Inflammatory macrophage treated with lipopolysaccharide for 1 hour (primary cell): ENCODE results near the gene FBXO34.
"Not testable (repeated sequence)": the region's sequence is repeated elsewhere in the genome, so short reads cannot be mapped to it uniquely, and the experiment has no call there.

ENCODE experiments used
- DNase-seq, 2 donors: peaks; one replicate each; pipeline ENCODE4 v3.0.0-alpha.2; 2020 to 2022

Gene FBXO34

DNA sequence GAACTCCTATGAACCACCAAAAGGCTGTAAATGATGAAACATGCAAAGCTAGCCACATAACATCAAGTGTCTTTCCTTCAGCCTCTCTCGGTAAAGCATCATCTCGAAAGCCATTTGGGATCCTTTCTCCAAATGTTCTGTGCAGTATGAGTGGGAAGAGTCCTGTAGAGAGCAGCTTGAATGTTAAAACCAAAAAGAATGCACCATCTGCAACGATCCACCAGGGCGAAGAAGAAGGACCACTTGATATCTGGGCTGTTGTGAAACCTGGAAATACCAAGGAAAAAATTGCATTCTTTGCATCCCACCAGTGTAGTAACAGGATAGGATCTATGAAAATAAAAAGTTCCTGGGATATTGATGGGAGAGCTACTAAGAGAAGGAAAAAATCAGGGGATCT is 79.2 kb downstream of the FBXO34 start:
- no peak for DNase-seq

DNA sequence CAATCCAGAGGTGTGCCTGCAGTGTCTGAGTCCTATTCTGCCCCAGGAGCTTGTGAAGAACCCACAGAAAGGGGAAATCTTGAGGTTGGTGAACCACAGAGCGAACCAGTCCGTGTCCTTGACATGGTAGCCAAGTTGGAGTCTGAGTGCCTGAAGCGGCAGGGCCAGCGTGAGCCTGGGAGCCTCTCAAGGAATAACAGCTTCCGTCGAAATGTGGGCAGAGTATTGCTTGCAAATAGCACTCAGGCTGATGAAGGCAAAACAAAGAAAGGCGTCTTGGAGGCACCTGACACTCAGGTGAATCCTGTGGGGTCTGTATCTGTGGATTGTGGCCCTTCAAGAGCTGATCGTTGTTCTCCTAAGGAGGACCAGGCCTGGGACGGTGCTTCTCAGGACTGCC is 79.9 kb downstream of the FBXO34 start:
- no peak for DNase-seq

DNA sequence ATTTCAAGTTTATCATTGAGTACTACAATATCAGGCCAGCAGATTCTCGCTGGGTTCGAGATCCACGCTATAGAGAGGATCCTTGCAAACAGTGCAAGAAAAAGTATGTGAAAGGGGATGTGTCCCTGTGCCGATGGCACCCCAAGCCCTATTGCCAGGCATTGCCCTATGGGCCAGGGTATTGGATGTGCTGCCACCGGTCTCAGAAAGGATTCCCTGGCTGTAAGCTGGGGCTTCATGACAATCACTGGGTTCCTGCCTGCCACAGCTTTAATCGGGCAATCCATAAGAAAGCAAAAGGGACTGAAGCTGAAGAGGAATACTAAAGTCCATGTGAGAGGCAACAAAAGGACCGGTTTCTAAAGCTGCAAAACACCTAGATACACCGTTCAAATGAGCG is 81.0 kb downstream of the FBXO34 start:
- DNase-seq: no peak

DNA sequence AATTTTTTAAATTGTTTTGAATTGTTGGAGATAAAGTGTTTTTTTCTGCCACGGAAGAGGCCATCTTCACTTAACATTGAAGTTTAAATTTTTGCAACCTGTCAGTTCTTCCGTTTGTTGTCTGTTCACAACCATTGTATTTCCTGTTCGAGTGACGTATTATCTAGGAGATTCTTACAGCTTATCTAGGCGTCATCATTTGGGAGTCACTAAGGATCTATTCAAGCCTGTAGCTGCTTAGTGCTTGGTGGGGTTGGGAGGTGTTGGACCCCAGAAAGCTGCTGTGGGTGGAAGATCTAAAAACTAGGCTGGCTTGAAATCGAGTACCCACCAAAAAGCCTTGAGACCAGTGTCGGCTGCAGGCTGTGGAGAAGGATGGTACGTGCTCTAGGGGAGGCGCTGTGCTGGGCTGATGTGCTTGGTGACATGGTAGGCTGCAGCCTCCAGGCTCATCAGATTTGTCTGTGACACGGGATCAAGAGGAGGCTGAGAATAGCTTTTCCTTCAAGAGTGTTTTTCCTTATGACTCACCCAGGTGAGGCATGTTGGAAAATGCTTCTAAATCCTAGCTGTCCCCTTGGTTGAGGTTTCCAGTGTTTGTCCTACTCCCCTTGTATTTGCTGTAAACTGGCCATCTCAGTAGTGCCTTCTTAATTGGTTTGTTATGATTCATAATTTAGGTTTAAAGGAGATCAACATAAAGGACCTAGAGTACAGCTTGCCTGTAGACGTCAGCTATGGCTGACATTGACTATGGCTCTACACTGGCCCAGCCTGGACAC is 82.7 kb downstream of the FBXO34 start:
- DNase-seq: no peak

DNA sequence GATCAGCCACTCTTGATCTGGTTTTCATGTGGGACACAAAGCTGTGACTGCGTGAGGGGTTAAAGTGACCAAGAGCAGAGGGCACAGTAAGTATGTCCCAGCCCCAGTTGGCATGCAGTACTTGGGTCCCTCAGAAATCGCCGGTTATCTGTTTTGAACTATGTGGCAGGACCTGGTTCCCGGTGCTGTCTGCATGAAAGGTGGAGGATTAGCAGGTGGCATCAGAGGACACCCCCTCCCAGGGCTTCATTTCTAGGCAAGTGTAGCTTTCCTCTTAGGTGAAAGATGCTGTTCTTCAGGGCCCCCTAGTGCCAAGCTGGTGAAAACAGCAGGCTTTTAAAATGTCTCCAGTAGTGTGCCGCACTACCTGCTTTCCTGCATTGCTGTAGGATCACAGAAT is 83.3 kb downstream of the FBXO34 start:
- DNase-seq: peak in 1 of 2 donors; percentile 44

DNA sequence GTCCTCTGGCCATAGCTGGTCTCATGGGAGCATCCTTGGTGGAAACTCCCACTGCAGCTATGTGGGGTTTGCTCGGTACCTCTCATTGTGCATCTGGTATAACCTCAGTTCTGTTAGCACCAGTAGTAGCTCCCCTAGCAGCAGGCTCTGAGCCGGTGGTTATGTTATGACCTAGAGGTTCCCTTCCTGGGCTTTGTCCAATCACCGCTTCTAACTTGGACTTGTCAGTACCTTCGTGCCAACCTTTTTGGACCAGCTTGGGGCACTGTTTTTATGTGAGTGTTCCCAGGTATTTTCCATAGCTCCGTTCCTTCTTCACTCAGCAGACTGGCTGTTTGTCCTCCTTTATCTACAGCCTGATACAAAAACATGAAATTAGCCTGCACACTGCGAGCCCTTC is 84.7 kb downstream of the FBXO34 start:
- no peak for DNase-seq

DNA sequence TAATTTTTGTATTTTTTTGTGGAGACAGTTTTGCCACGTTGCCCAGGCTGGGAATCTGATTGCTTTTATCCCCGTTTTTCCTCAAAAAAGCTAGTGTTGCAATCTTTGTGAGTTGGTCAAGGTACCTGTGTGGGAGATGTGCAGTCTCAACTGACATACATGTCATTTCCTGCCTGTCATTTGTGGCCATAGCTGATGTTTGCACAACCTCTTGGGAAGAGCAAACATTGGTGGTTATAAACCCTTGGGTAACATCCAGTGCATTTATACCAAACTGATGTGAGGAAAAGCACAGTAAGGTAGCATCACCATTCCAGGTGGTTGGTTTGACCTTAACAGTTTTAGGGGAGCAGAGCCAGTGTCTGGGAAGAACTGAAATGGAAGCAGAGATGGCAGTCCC is 85.7 kb downstream of the FBXO34 start:
- no peak for DNase-seq

DNA sequence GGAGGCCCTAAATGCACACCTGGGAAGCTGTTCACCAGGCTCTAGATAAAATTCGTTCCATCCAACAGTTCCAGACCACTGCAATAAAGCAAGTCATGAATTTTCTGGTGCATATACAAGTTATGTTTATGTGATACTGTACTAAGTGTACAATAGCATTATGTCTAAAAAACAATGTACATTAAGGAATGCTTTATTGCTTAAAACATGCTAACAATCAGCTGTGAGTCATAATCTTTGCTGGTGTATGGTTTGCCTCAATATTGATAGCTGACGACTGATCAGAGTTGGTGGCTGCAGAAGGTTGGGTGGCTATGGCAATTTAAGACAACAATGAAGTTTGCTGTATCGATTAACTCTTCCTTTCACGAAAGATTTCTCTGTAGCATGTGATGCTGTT is 88.1 kb downstream of the FBXO34 start:
- no peak for DNase-seq

DNA sequence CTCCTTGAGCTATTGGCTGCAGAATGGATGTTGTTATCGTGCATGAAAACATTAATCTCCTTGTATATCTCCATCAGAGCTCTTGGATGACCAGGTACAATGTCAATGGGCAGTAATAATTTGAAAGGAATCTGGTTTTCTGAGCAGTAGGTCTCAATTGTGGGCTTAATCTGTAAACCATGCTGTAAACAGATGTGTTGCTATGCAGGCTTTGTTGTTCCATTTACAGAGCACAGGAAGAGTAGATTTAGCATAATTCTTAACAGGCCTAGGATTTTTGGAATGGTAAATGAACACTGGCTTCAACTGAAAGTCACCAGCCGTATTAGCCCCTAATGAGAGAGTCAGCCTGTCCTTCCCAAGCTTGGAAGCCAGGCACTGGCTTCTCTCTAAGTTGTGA is 90.0 kb downstream of the FBXO34 start:
- no peak for DNase-seq

DNA sequence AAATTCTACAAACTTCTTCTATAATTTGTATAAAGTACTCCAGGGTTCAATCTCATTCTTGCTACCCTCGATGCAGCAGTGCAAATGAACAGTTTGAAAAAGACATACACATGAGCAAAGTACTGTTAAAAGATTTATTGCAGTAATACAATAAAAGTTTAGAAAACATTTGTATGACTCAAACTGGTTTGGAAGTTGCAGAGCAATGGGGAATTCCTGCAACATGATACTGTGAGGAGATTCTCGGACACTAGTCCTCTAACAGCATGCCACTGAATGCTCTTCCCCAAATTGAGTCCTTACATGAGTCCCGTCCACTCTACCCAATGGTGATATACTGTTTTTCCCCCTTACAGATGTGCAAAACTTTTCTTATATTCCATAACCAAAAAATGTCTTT is 95.0 kb downstream of the FBXO34 start:
- DNase-seq: no peak

DNA sequence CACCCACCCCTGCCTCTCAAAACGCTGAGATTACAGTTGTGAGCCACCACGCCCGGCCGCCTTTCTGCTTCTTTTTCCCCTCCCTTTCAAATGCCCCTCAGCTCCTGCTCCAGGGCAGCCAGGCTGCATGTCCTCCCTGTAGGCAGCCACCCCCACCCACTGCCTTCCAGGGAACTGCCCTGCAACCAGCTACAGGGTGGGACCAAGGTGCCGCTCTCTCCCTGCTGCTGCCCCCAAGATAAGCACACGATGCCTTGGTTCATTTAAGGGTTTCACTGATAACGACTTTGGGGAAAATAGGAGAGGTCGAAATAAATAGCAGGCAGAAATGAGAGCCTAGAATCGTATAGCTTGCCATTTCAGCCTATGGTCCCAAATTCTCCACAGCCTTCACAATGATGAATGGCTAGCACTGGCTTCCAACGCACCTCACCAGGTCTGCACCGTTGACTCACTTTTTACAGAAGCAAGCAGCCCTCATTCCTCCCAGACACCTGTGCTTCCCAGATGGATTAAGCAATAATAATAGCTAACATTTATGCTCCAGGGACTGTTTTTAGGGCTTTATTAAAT is 99.7 kb downstream of the FBXO34 start:
- DNase-seq: no peak

DNA sequence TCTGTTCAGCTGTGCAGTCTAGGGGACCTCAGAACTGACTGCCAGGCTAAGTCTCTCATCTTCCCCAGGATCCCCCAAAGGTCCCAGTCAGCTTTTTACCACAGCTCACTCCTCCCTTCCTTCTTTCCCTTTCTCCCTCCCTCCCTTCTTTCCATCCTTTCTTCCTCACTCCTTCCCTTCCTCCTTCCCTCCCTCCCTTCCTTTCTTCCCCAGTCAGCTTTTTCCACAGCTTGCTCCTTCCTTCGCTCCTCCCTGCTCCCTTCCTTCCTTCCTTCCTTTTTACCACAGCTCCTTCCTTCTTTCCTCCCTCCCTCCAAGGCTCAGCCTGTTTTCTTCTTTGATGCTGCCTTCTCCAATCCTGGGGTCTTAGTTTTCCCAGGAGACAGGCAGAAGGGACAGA is 101.2 kb downstream of the FBXO34 start:
- DNase-seq: no peak

DNA sequence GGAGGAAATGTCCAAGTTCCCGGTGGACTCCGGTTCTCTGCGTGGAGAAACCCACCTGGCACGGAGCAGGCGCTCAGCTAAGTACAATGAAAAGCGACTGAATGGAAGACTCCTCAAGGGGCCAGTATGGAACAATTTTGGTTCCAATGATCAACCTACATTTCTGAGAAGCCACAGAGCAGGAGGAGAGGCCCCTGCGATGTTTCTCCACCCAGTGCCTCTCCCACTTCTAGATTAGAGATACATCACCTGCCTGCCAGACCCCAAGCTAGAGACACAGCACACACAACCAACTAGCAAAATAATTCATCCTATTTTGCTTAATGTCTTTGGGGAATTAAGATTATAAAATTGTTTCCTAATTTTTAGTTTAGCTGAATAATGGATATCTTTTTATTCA is 101.6 kb downstream of the FBXO34 start:
- DNase-seq: no peak

DNA sequence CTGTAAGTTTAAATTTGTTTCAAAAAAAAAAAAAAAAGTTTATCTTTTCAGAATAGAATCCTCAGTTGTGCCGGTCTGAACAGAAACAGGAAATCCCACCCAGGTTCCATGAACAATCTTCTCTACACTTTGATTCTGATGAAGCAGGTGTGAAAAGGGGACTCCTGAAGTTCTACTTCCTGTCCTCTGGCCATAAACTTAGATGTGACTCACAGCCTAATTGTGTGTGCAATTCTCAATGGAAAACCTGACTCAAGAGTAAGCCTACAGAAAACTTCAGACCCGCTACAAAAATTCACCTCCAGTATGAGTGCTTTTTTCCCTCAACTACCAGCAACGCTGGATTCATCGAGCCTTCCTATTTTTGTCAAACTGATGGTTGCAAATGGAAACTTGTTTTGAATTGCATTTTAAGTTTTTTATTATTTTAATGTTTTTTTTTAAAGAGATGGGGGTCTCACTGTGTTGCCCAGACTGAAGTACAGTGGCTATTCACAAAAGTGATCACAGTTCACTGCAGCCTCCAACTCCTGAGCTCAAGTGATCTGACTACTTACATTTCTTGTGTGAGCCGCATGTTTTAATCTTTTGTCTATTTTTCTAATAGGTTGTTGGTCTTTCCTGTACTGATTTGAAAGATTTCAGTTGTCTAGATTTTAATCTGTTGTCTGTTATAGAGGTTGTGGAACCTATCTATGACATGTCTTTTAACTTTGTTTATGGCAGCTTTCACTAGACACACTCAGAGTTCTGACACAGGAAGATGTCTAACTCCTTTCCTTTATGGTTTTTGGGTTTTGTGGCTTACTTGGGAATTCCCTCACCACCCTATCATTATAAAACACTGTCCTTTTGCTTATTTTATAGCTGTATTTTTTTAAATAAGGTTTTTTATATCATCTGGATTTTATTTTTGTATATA is 102.8 kb downstream of the FBXO34 start:
- no peak for DNase-seq

DNA sequence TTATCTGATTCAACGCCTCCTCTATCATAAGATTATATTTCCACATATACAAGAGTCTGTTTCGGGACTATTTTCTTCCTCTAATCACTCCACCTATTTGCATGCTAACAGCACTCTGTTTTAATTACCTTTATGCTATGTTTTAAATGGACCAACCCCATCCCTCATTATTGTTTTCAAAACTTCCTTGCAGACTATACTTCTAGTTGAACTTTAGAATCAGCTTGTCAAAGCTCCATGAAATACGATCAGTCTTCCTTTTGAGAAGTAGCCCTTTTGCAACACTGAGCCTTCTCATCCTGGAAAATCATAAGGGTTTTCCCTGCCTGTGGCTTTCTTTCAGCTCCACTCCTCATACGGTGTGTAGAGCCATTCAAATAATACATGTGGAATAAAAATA is 103.5 kb downstream of the FBXO34 start:
- DNase-seq: no peak

DNA sequence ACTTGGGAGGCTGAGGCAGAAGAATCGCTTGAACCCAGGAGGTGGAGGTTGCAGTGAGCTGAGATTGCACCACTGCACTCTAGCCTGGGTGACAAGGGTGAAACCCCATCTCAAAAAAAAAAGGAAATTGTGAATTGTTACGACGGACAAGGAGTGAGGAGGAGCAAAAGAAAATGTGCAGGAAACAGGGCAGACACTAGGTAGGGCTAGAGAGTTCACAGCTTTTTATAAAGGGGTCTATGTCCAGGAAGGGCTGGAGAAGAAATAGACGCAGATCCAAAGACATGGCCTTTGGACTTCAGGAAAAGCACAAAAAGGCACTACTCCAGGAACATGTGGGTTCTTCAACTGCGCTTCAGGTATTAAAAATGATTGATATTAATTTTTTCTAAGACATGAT is 106.0 kb downstream of the FBXO34 start:
- no peak for DNase-seq

DNA sequence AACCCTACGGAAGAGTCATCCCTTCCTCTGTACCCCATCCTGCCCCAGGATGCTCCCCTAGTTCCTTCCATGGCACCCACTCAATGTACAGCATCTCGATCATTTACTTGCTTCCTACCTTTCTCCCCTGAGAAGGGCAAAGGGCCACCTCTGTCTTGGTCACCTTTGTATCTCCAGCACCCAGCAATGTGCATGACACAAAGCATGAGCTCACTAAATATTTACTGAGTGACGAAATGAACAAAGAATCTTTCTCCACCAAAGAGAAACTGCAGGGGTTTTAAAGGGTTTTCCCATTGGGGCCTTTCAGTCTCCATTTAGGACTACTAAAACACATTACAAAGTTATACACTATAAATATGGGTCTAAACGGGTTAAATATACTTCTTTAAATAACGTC is 109.8 kb downstream of the FBXO34 start:
- DNase-seq: peak in 1 of 2 donors; percentile 12

DNA sequence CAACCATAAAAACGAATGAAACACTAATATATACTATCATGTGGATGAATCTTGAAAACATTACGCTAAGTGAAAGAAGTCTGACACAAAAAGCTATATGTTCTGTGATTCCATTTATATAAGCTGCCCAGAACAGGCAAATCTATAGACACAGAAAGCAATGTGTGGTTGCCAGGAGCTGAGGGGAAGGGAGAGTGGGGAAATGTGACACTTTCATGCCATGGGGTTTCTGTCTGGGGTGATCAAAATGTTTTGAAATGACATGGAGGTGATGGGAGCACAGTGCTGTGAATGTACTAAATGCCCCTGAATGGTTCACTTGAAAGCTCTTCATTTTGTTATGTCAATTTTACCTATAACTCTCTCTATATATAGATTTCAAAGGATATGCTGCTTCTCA is 110.3 kb downstream of the FBXO34 start:
- DNase-seq: no peak

DNA sequence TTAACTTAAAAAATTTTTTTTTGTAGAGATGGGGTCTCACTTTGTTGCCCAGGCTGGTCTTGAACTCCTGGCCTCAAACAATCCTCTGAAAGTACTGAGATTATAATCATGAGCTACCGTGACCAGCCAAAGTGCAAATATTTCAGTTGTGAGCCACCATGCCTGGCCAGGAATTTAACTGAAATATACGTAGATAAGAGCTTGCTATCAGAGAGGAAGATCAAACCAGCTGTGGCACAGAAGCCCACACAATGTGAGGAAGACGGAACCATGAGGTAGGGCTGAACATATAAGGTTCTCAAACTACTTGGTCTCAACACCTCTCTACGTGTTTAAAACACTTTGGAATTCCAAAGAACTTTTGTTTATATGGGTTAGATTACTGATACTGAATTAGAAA is 111.3 kb downstream of the FBXO34 start:
- DNase-seq: no peak

DNA sequence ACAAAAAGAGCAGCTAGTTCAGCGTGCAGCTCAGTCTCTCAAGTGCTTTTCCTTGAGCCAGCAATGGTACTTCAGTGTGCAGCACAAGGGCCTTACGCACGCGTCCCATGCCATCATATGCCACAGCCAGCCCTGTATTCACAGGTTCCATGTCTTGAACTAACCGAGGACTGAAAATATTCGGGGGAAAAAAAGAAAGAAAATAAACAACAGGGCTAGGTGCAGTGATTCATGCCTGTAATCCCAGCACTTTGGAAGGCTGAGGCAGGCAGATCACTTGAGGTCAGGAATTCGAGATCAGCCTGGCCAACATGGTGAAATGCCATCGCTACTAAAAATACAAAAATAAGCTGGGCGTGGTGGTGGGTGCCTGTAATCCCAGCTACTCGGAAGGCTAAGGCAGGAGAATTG is 111.8 kb downstream of the FBXO34 start:
- DNase-seq: not testable (repeated sequence)

DNA sequence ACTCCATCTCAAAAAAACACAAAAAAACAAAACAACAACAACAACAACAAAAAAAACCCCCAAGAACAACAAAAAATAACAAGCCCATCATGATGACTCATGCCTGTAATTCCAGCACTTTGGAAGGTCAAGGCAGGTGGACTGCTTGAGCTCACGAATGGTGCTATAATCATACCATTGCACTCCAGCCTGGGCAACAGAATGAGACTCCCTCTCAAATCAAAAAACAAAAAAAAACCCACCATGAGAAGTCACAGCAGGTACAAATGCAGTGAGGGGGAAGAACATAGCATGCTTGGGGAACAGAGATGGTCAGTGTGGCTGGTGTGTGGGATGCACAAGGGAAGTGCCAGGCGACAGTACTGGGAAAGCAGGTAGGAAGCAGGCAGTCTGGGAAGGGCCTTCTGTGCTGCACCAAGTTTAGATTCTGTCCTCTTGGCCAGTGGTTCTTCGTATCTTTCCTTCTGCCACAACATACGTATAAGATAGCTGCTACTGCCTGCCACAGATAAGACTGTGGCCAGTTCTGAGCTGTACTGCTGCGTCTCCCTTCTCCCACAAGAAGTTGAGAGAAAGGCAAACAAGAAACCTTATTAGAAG is 112.4 kb downstream of the FBXO34 start:
- no peak for DNase-seq

DNA sequence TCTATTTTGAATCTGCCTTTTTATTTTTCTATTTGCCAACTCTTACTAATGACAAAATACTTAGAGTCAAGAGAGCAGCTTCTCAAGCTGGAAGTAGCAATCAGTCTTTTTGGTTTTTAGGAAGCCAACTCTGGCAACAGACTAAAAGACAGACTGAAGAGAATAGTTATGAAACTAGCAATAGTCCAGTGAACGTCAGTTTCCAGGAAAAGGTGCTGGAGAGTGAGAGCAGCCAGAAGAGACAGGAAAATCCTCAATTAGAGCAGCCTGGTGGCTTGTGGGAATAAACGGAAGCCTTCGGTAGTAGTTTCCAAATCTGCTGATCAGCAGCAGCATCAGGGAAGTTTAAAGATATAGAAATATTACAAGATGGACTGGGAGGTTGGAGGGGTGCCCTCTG is 113.3 kb downstream of the FBXO34 start:
- DNase-seq: no peak

DNA sequence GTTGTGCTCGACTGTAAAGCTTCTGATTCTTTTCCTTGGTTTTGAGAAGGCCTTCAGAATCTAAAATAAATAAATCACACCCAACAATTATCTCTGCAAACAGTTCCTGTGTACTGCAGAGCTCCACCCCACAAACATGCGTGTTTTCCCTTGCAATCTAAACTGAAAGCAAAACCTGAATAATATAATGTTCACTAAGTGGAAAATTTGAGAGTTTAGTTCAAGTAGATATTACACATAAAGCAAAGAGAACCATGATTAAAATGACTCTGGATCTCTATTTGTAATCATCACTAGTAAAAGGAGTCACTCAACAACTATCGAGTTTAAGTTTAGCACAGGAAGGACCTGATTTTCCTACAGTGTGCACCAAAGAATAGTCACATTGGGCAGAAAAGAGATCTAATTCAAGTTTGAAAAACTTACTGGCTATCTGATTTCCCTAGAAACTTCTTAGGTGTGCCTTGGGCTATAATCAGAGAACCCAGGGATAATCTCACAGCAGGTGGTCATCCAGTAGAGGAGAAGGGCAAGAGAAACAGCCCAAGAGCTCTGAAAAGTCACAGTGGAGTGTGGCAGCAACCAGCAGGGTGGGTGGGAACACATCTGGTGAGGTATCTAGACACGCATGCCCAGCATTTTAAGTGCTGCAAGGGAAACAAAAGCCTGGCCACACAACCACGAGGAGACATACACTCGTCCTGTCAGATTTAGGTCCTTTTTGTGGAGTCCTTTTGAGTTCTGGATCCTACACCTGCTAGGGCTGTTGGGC is 115.0 kb downstream of the FBXO34 start:
- no peak for DNase-seq
